HG02885 (cell line): Measurements from ENCODE around the gene PPP1R14D.
A peak's percentile ranks its signal among the peaks of the same experiment; 100 is the strongest.

ENCODE experiments used
- ATAC-seq: cut with Tn5 transposase; IDR thresholded peaks from one replicate; pipeline ENCODE4 v1.9.1; 2021; ENCODE audit warnings: mild to moderate bottlenecking; ENCODE audit not compliant: unreplicated experiment, poor library complexity

PPP1R14D gene

DNA sequence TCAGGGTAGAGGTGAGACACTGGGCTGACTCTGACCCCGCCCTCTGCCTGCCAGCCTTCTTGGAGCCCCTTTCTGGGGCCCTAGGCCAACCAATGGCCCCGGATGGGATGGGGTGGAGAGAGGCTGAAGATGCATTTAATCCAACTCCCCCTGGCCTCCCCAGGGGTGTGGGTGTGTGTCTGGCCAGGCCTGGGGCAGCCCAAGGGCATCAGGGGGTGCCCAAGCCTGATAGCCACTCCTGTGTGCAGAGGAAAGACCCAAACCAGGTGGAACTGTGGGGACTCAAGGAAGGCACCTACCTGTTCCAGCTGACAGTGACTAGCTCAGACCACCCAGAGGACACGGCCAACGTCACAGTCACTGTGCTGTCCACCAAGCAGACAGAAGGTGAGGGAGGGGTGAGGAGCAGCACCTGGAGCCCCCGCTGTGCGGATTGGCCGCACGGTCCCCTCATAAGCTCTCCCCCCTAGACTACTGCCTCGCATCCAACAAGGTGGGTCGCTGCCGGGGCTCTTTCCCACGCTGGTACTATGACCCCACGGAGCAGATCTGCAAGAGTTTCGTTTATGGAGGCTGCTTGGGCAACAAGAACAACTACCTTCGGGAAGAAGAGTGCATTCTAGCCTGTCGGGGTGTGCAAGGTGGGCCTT is 24.9 kb upstream of the PPP1R14D start:
- ATAC-seq, result no peak

DNA sequence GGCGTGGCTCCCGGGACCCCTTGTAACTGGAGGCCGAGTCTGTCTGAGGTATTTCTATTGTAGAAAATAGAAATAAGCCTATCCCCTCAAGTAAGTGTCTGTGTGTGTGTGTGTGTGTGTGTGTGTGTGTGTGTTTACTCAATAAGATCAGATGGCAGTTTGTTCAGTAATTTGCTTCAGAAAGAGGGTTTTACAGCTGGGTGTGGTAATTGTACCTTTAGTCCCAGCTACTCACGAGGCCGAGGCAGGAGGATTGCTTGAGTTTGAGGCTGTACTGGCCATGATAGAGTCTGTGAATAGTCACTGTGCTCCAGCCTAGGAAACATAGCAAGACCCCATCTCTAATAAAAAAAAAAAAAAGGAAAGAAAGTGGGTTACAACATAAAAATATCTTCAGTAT is 24.0 kb upstream of the PPP1R14D start:
- ATAC-seq, result no peak

DNA sequence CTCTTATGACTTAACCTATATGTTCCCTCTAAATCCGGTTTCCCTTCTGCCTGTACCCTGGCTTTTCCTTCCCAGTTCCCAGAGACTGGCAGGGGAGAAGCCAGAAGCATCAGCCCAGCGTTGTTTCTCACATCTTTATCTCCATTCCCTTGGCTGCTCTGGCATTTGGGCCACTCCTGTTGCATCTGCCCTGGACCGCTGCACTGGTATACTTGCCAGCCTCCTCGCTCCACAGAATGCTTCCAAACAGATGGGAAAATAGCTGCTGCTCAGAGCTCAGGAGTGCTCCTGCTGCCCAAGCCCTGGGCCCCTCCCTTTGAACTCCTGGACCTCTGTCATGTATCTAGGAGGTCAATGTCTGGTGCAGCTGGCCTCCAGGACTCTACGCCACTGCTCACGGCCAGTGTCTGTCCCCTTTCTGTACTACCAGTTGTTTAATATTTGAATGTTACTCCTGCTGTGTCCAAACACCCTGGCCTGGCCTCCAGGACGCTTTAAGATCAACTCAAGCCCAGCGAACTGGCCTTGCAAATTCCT is 22.1 kb upstream of the PPP1R14D start:
- no peak for ATAC-seq

DNA sequence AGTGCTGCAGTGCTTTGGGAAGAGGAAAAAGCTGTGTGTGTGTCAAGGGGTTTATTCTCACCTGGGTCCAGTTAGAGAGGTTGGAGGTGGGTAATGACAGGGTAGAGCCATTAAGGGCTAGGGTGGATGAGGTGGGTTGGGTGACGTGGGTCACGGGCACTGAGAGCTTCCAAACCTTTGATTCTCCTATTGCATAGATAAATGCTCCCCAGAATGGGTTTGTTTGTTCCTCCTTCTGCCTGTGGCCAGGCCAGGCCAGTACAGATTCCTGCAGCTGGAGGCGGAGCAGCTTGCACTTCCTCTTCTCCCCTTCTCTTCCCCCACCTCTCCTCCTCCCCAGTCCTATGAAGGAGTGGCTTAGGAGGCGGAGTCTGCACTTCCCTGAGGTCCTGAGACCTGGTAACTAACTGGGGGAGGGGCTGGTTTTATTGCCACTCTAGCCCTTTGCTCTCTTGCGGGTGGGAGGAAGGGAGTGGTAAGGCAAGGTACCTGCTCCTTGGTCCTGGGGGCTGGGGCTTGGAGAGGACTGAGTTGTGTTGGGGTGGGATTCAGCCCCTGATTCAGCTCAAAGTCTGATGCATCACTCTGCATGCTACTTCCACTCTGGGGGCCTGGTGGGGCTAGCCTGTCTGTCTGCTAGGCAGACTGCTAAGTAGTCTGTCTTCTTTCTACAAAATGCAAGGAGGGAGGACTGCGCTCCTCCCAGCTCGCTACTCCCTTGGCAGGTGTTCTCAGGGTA is 18.9 kb upstream of the PPP1R14D start:
- ATAC-seq, result peak; percentile 57

DNA sequence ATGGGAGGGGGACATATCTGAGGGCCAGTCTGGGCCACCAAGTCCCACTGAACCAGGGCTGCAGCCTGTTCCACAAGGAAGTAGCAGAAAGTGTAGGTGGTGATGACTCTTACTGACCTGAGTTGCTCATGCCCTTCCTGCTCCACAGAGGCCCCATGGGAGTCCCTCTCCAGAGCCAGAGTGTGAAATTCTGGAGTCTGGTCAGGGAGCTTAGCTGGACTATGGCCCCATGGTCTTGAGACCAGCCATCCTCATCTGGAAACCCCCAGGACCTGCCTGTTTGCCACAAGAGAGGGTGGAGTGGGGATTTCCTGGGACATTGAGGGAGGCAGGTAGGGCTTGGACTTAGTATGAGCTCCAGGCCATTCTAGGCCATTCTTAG is 18.3 kb upstream of the PPP1R14D start:
- ATAC-seq, result peak; percentile 11

DNA sequence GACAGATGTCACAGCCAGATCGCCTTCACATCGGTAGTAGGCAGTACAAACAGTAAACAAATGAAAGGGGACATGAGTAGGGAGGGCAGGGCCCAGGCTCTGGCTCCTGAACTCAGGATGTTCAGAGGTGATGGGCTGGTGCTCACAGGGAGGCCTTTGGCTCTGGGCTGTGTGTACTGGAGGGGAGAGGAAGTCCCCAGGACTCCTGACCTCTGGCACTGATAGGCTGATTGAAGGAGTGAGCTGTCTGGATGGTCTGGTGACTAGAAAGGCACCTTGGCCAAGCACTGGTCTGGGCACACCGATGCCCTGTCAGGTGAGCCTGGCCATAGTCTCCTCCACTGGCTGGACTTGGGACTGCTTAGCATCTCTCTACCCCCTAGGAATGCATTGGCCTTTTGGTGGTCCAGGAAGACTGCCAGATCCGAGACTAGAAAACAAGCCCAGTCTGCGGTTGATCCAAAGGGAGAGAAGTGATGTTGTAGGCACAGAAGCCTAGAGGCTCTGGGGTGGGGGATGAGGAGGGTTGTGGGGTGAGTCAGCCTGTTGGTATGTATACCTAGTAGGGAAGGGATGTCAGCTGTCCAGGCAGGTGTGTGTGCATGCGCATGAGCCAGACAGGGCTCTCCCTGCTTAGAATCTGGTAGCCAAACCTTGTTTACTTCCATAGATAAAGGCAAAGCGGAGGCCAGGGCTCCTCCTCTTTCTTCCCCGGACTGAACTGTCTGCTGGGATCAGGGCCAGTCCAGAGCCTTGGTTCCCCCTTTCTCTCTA is 17.2 kb upstream of the PPP1R14D start:
- ATAC-seq, result no peak

DNA sequence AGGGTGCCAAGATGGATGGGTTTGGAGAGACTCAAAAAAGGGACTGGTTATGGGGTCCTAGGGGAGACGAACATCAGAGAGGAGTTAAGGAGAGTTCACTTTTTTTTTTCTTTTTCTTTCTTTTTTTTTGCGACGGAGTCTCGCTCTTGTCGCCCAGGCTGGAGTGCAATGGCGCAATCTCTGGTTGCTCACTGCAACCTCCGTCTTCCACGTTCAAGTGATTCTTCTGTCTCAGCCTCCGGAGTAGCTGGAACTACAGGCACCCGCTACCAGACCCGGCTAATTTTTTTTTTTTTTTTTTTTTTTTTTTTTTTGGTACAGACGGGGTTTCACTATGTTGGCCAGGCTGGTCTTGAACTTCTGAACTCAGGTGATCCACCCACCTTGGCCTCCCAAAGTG is 16.5 kb upstream of the PPP1R14D start:
- ATAC-seq, result no peak

DNA sequence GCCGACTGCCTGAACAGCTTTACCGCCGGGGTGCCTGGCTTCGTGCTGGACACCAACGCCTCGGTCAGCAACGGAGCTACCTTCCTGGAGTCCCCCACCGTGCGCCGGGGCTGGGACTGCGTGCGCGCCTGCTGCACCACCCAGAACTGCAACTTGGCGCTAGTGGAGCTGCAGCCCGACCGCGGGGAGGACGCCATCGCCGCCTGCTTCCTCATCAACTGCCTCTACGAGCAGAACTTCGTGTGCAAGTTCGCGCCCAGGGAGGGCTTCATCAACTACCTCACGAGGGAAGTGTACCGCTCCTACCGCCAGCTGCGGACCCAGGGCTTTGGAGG is 16.2 kb upstream of the PPP1R14D start:
- ATAC-seq, result no peak

DNA sequence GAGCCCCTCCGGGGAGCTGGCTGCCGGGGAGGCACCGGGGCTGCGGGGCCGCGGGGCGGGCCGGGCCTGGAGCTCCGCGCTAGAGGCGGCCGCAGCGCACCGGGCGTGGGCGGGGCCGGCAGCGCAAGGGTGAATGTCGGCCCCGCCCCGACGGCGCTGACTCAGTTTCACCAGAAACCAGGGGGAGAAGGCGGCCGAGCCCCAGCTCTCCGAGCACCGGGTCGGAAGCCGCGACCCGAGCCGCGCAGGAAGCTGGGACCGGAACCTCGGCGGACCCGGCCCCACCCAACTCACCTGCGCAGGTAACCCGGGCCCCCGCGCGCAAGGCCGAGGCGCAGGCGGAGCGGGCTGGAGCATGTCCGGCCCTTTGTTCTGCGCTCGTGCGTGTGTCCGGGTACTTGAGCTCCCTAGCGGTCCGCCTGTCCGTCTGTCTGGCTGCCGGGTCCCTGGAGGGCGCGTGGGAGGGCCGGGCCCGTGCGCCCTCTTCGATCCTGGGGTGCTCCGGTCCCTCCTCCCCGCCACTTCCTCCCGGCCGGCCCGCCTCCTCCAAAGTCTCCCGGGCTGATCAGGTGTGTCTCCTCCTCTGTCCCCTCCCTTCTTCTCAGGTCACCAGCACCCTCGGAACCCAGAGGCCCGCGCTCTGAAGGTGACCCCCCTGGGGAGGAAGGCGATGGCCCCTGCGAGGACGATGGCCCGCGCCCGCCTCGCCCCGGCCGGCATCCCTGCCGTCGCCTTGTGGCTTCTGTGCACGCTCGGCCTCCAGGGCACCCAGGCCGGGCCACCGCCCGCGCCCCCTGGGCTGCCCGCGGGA is 15.6 kb upstream of the PPP1R14D start, which contains the start of gene SPINT1:
TSS of gene SPINT1 (plus strand) at position 164 of the 811 bp plus-strand sequence. CDS start at position 671, 507 bp downstream.
- ATAC-seq, result no peak

DNA sequence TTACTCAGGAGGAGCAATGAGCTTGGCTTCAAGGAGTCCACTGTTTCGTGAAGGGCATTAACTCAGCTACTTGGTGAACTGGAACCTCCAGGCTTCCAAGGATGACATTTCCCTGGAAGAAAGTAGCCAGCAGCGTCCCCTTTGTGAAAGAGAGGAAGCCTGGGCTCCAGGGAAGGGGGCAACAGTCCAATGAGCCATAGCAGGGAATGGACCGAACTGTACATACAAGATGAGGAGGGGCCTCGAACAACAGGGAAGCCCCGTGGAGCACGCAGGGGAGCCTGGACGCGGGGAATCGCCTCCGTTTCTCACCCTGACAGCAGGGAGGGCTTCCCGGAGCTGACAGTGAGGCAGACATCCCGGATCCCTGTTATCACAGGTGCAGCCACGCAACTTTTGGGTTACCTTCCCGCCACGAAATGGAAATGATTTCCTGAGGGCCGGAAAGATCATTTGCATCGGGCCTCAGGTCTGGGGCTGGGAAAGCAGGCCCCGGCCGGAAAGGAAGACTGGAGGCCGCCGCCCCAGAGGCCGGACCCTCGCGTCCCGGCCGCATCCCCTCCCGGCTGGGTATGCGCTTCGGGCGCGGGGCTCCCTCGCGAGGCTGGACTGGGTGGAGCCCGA is 14.9 kb upstream of the PPP1R14D start:
- no peak for ATAC-seq

DNA sequence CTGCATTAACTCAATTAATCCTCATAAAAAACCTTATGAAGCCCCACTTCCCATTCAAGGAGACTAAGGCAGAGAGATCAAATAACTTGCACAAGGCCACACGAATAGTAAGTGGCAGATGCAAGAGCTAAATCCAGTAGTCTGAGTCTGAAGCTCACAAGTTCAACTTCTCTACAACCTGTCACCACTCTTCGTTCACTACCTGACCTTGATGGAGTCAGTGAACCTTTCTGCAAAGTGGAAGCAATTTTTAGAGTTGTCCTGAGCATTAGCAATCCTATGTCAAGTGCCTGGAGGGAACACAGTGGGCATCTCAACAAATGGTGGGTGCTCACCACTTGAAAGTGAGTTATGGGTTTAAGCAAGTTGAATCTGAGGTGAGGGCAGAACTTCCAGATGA is 13.2 kb upstream of the PPP1R14D start:
- no peak for ATAC-seq

DNA sequence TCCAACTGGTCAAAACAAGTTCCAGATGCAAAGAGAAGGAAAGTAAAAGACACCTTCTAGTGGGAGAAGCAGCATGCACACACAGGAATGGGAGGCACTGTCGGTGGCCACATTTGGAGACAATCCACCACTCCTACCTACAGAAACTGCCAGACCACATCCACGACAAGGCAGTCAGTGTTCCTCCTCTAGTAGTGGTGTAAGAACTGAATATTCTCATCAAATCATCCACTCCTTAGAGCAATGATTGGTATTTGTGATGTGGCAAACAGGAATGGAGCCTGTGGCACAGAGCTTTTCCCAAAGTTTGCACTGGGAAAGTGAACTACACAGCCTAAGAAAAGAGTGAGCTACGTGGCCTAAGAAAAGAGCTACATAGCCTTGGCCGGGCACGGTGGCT is 10.2 kb upstream of the PPP1R14D start:
- ATAC-seq, result no peak

DNA sequence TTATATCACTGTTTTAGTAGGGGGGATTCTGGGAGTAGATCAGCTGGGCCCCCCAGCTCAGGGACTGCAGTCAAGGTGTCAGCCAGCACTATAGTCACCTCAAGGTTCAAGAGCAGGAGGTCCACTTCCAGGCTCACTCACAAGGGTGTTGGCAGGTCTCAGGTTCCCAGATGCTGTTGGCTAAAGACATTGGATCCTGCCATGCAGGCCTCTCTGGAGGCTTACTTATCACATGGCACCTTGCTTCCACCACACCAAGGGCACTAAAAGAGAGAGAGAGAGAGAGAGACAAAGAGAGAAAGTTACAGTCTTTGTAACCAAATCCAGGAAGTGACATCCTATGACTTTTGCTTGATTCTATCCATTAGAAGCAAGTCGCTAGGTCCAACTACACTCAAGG is 7.5 kb upstream of the PPP1R14D start:
- ATAC-seq, result no peak

DNA sequence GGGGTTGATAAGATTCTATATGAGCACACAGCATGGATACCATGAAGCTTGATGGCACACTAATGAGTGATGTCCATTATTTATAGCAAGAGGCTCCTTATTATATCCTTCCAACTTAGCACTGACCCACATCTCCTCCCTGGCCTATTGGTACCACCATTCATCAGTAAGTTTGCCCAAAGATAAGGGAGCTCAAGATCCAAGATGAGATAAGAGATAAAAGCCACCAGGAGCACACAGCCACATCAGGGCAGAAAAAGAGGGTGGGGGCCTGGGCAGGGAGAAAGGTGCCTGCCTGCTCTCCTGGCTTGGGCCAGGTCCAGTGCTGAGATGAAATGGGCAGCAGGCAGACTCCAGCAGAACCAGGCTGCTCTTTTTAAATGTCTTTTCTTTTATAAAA is 4.4 kb upstream of the PPP1R14D start:
- no peak for ATAC-seq

DNA sequence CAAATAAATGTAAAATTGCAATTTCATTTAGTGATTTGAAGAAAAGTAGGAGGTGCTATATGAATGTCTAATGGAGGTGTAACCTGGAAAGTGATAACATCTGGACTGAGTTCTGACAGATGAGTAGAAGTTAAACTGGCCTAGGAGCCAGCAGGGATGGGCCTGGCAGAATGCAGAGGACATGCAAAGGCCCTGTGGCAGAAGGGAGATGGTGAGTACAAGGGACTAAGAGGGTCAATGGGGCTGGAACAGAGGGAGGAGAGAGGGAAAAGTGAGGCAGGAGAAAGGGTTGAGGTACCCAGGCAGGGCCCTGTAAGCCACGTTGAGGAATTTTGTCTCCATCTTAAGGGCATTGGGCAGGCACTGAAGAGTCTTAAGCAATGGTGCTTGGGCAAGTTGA is 3.4 kb upstream of the PPP1R14D start:
- ATAC-seq, result no peak

DNA sequence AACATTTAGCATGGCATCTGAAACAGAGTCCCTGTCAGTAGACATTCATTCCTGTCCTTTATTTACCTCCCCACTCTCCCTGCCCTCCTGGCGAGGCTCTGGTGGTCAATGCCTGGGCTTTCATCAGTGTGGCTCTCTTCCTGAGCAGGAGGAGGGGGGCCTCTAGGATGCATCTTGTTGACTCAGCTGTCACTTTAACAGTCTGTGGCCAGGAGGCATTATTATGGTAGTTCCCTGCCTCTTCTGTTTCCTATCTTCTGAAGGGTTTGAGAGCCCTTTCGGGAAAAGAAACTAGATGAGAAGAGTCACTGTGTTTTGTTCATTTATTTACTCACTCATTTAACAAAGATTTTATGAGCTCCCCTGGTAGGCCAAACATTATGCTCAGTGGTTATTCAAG is 2.4 kb upstream of the PPP1R14D start:
- no peak for ATAC-seq

DNA sequence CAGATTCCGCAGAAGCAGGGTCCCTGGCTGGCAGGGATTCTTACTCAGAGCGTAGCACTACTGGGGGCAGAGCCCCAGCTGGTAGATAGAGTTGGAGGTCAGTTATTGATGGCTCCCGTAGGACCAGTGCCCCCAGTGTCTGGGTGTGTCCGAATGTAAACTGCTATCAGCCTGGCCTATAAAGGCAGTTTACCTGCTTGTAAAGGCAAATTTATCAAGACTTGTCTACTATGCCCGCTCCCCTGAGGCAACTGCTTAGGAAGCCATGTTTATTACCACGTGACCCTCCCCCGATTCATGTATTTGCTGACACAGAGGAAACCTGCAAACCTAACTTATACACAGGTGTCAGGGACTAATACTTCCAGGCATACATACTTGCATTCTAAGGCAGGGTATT is 607 bp upstream of the PPP1R14D start:
- ATAC-seq, result no peak

DNA sequence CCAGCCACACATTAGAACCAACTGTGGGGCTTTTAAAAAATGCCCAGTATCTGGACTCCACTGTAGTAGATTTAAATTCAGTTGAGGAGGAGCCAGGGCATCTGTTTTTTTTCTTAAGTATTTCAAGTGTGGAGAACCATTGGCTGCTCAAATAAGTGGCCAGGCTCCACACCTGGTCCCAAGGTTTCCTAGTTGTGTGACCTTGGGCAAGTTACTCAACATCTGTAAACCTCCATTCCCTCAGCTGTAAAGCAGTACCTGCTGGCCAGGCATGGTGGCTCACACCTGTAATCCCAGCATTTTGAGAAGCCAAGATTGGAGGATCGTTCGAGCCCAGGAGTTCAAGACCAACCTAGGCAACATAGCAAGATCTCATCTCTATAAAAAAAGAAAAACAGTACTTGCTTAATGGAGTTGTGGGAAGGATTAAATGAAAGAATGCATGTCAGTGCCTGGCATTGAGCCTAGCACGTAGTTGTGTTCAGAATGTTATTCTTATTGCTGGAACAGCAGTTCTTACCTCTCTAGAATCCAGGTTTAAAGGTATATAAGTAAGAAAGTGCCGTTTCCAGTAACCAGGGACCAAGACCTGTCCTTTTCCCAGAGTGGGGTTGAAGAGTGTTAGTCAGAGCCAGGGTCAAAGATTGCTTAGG is 2.0 kb downstream of the PPP1R14D start:
- no peak for ATAC-seq

DNA sequence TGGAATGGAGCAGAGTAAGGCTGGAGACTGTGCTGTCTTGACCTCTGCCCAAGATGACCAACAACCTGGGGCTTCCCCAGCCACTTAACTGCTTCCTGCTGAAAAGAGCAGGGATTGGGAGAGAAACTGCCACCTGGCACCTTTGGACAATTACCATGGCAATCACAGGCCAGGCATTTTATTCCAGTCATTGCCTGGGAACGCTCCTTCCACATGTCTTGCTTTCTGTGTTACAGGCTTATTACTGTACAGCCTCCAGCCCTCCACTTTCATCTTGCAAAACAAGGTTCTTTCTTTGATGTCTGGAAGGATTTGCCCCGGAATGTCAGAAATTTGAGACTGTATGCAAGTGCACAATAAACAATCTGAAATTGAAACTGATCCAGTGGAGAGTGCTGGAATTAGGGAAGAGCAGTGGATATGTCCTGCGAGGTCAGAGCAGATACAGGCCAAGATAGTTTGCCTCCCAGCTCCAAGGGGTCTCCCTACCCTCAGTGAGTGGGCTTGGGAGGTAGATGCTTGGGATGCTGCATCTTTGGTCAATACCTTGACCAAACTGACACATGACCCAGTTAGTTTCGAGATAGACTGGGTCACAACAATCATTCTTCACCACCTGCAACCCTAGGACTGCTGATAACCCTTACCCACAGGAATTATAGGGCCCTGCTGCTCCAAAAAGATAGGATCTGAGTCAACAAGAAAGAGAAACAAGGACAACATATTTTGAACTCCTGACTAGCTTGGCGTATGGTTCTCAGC is 2.7 kb downstream of the PPP1R14D start:
- ATAC-seq, result no peak
